Fibroblast of lung (primary cell): ENCODE data around the gene B4GALT6. TPM values are rescaled to one million over a fixed set of nuclear protein-coding genes. Genes with fewer than 3 reads are reported as not detected.

Experiments used
- DNase-seq, 2 donors: peaks; one replicate each; pipeline versions ENCODE4 v3.0.0 to v3.0.0-alpha.2; 2010; ENCODE audit warnings: low read depth in 2 of 2
- H2AFZ ChIP-seq: 2 replicates; pipeline ENCODE4 v1.5.1; 2012; ENCODE audit warnings: low read length, control low read depth, inconsistent platforms
- H3K27ac ChIP-seq: 2 replicates; pipeline ENCODE4 v1.5.1; 2011; ENCODE audit warnings: low read length, control low read depth; ENCODE audit not compliant: insufficient read depth
- H3K27me3 ChIP-seq: 2 replicates; pipeline ENCODE4 v1.5.1; 2011; ENCODE audit warnings: mild to moderate bottlenecking, low read length; ENCODE audit not compliant: control insufficient read depth, insufficient read depth
- H3K36me3 ChIP-seq: 2 replicates; pipeline ENCODE4 v1.5.1; 2011; ENCODE audit warnings: low read length; ENCODE audit not compliant: control insufficient read depth, insufficient read depth
- H3K4me1 ChIP-seq: 2 replicates; pipeline ENCODE4 v1.5.1; 2011; ENCODE audit warnings: low read length; ENCODE audit not compliant: control insufficient read depth, insufficient read depth; ENCODE audit errors: extremely low read depth
- H3K4me2 ChIP-seq: 2 replicates; pipeline ENCODE4 v1.5.1; 2011; ENCODE audit warnings: low read length, control low read depth; ENCODE audit not compliant: insufficient read depth; ENCODE audit errors: extremely low read depth
- H3K4me3 ChIP-seq, 4 experiments: fragments of 200-600 bp in 1 of 4; sonication (generic) in 1 of 4; replicated peaks in 1 of 4; 2 replicates each; pipeline ENCODE4 v1.5.1; 2011 to 2016; ENCODE audit warnings: low read length in 4 of 4, low read depth in 3 of 4, mild to moderate bottlenecking in 3 of 4, control low read depth in 2 of 4, inconsistent platforms in 1 of 4, mixed read lengths in 1 of 4; ENCODE audit not compliant: insufficient read depth in 1 of 4; ENCODE audit errors: control extremely low read depth in 1 of 4
- H3K79me2 ChIP-seq: 2 replicates; pipeline ENCODE4 v1.5.1; 2012; ENCODE audit warnings: mild to moderate bottlenecking, low read length, inconsistent platforms; ENCODE audit not compliant: control insufficient read depth, insufficient read depth
- H3K9ac ChIP-seq: 2 replicates; pipeline ENCODE4 v1.5.1; 2011; ENCODE audit warnings: mild to moderate bottlenecking, low read length, control low read depth; ENCODE audit not compliant: insufficient read depth
- H3K9me3 ChIP-seq: 2 replicates; pipeline ENCODE4 v1.5.1; 2012; ENCODE audit warnings: low read depth, low read length; ENCODE audit not compliant: control insufficient read depth, insufficient read depth
- H4K20me1 ChIP-seq: 2 replicates; pipeline ENCODE4 v1.5.1; 2011; ENCODE audit warnings: low read length; ENCODE audit not compliant: control insufficient read depth, insufficient read depth; ENCODE audit errors: extremely low read depth
- CTCF ChIP-seq, 2 donors: IDR thresholded peaks in 1 of 2; conservative IDR thresholded peaks in 1 of 2; 1 replicate in 1 of 2; 2 replicates in 1 of 2; pipeline ENCODE4 v1.5.1; 2011 to 2012; ENCODE audit warnings: low read length in 2 of 2, control low read depth in 1 of 2, inconsistent platforms in 1 of 2, low read depth in 1 of 2, mild to moderate bottlenecking in 1 of 2
- EZH2 ChIP-seq: IDR thresholded peaks from 2 replicates; pipeline ENCODE4 v1.5.1; 2012; ENCODE audit warnings: low read length, control low read depth, mild to moderate bottlenecking; ENCODE audit errors: missing control alignments
- polyA plus RNA-seq, 2 donors: library from polyadenylated mRNA; depleted of rRNA in 1 of 2; stranded (reverse) in 1 of 2; unstranded in 1 of 2; fragments of >200 nt; gene quantifications; 2 replicates each; pipeline ENCODE4 v1.2.1, GENCODE V29; 2011 to 2012; ENCODE audit warnings: missing spikeins in 1 of 2
- total RNA-seq: library from RNA; depleted of rRNA; stranded (reverse); fragments of >200 nt; gene quantifications from 2 replicates; pipeline ENCODE4 v1.2.1, GENCODE V29; 2014

The B4GALT6 gene
- total and polyA plus RNA-seq, 2 donors (not counting 1 experiment from before 2014, with no cell fraction given): 1.5 to 2.5 TPM

GRCh38 chr18:31686986-31687928, 2.9 kb upstream of the B4GALT6 start:
- H3K9ac ChIP-seq: no peak overlapping the region
- H3K27me3 ChIP-seq: no peaks in the 10 kb centered on the region
- H3K79me2 ChIP-seq: no peaks in the 10 kb centered on the region
- DNase-seq: peak in 1 of 2 donors; percentile 14
- TF ChIP-seq CTCF (conservative IDR thresholded peaks at IDR 0.05 in 1 of 2, IDR thresholded peaks at IDR 0.05 in 1 of 2; ENCODE audit: low read depth in 1 of 2, low read length in 2 of 2) (peak in 1 of 2 donors; percentile 29), EZH2 (no peak)
- no peaks in the 10 kb centered on the region for H3K4me1 ChIP-seq
- H3K9me3 ChIP-seq: no peaks in the 10 kb centered on the region
- no peak overlapping the region for H3K4me2 ChIP-seq
- H3K36me3 ChIP-seq: no peaks in the 10 kb centered on the region
- H3K27ac ChIP-seq: no peak overlapping the region
- H4K20me1 ChIP-seq: no peaks in the 10 kb centered on the region
- no peak overlapping the region for H2AFZ ChIP-seq
- H3K4me3 ChIP-seq: no peak overlapping the region

- no peaks in the 10 kb centered on the region for H3K4me1 ChIP-seq
- H3K36me3 ChIP-seq: no peaks in the 10 kb centered on the region
- H3K27ac ChIP-seq: no peak overlapping the region
- H3K27me3 ChIP-seq: no peaks in the 10 kb centered on the region
- H3K4me3 ChIP-seq: no peak overlapping the region
- H2AFZ ChIP-seq: no peak overlapping the region
- no peak for DNase-seq
- no peaks in the 10 kb centered on the region for H3K79me2 ChIP-seq
- no peaks in the 10 kb centered on the region for H3K9me3 ChIP-seq
- H3K9ac ChIP-seq: no peak overlapping the region
- H3K4me2 ChIP-seq: no peak overlapping the region
- no peak for TF ChIP-seq EZH2
- no peak for TF ChIP-seq CTCF (conservative IDR thresholded peaks at IDR 0.05 in 1 of 2, IDR thresholded peaks at IDR 0.05 in 1 of 2; ENCODE audit: low read depth in 1 of 2, low read length in 2 of 2)
- no peaks in the 10 kb centered on the region for H4K20me1 ChIP-seq
These were observed 2.2 kb upstream of the B4GALT6 start for GRCh38 chr18:31686572-31686971.

- no peaks in the 10 kb centered on the region for H3K4me1 ChIP-seq
- peak overlapping the region; percentile 49 for H2AFZ ChIP-seq
- no peaks in the 10 kb centered on the region for H3K79me2 ChIP-seq
- no peaks in the 10 kb centered on the region for H4K20me1 ChIP-seq
- peak overlapping the region; percentile 8 to 65 (median 52) for H3K4me3 ChIP-seq
- no peak overlapping the region for H3K27ac ChIP-seq
- H3K9ac ChIP-seq: peak overlapping the region; percentile 46
- peak; percentile 75 to 80 for DNase-seq
- no peaks in the 10 kb centered on the region for H3K9me3 ChIP-seq
- no peak overlapping the region for H3K4me2 ChIP-seq
- TF ChIP-seq EZH2 (no peak), CTCF (conservative IDR thresholded peaks at IDR 0.05 in 1 of 2, IDR thresholded peaks at IDR 0.05 in 1 of 2; ENCODE audit: low read depth in 1 of 2, low read length in 2 of 2) (peak; percentile 9 to 11)
- H3K36me3 ChIP-seq: no peaks in the 10 kb centered on the region
- no peaks in the 10 kb centered on the region for H3K27me3 ChIP-seq
These were observed 1.0 kb upstream of the B4GALT6 start for GRCh38 chr18:31685097-31686082.
